GM12873 (cell line): ENCODE results near the gene TNFRSF8.

Source experiments
- CTCF ChIP-seq: IDR thresholded peaks from 2 replicates; pipeline ENCODE4 v1.5.1; 2012; ENCODE audit warnings: low read depth, mild to moderate bottlenecking, moderate library complexity, low read length, control low read depth; ENCODE audit not compliant: insufficient read depth; ENCODE audit errors: missing control alignments

The TNFRSF8 gene

GRCh38 chr1:12157366-12158231 is 94.5 kb downstream of the TNFRSF8 start:
- no peak for TF ChIP-seq CTCF

- TF ChIP-seq CTCF, result no peak
Observed at GRCh38 chr1:12158357-12159092, 95.4 kb downstream of the TNFRSF8 start.

GRCh38 chr1:12159816-12160215 is 96.7 kb downstream of the TNFRSF8 start:
- TF ChIP-seq CTCF, result no peak

GRCh38 chr1:12161324-12161661 is 98.2 kb downstream of the TNFRSF8 start:
- TF ChIP-seq CTCF, result no peak

- no peak for TF ChIP-seq CTCF
Observed at GRCh38 chr1:12161662-12162458, 98.8 kb downstream of the TNFRSF8 start.

GRCh38 chr1:12162459-12163137 is 99.5 kb downstream of the TNFRSF8 start:
- no peak for TF ChIP-seq CTCF
